ENCODE measurements around the gene ALX4.

GRCh38 chr11:44271286-44271685 lies 38.7 kb downstream of the ALX4 start:
- TF ChIP-seq CTCF (IDR thresholded peaks at IDR 0.05) (no peak), POLR2A (IDR thresholded peaks at IDR 0.05) (no peak)

Measured in testis (tissue), 2 donors.